Endothelial cell (in vitro differentiated cells): ENCODE measurements around the gene SNX24. TPM values are rescaled to one million over a fixed set of nuclear protein-coding genes. Genes with fewer than 3 reads are reported as not detected.

Experiments used
- DNase-seq: peaks from one replicate; pipeline ENCODE4 v3.0.0; 2021; ENCODE audit warnings: low spot score
- H3K27ac Mint-ChIP-seq: one replicate; pipeline ENCODE4 v1.8.0; 2021; ENCODE audit warnings: mixed read lengths, inconsistent platforms; ENCODE audit not compliant: unreplicated experiment
- H3K27me3 Mint-ChIP-seq: one replicate; pipeline ENCODE4 v1.8.0; 2021; ENCODE audit warnings: mild to moderate bottlenecking, moderate library complexity, mixed read lengths, inconsistent platforms; ENCODE audit not compliant: unreplicated experiment
- H3K36me3 Mint-ChIP-seq: one replicate; pipeline ENCODE4 v1.8.0; 2021; ENCODE audit warnings: mild to moderate bottlenecking, low read depth, mixed read lengths, inconsistent platforms; ENCODE audit not compliant: unreplicated experiment
- H3K4me1 Mint-ChIP-seq: one replicate; pipeline ENCODE4 v1.8.0; 2021; ENCODE audit warnings: mild to moderate bottlenecking, mixed read lengths, inconsistent platforms; ENCODE audit not compliant: unreplicated experiment
- H3K4me3 Mint-ChIP-seq: one replicate; pipeline ENCODE4 v1.8.0; 2021; ENCODE audit warnings: mild to moderate bottlenecking, mixed read lengths, inconsistent platforms; ENCODE audit not compliant: unreplicated experiment
- H3K9me3 Mint-ChIP-seq: one replicate; pipeline ENCODE4 v1.8.0; 2021; ENCODE audit warnings: mixed read lengths, inconsistent platforms; ENCODE audit not compliant: unreplicated experiment
- CTCF ChIP-seq: fragments of 200-600 bp; sonication (generic); IDR thresholded peaks from one replicate; pipeline ENCODE4 v1.5.0; 2021; ENCODE audit warnings: antibody characterized with exemption; ENCODE audit not compliant: unreplicated experiment
- total RNA-seq: library from RNA; stranded (reverse); fragmentation: NEBNext Ultra II Directional; extraction: Animal tissue kit (Norgen Biotek cat#: 25700); gene quantifications from one replicate; pipeline ENCODE4 v1.2.1, GENCODE V29; 2021; ENCODE audit not compliant: unreplicated experiment

SNX24 gene
- total RNA-seq, 1 donor from 2014 or later, result 16.1 TPM

GRCh38 chr5:122924719-122925395 lies 79.4 kb downstream of the SNX24 start:
- no peak overlapping the region for H3K27ac Mint-ChIP-seq
- no peak for TF ChIP-seq CTCF
- H3K9me3 Mint-ChIP-seq, result no peaks in the 10 kb centered on the region
- no peak for DNase-seq
- H3K36me3 Mint-ChIP-seq, result no peaks in the 10 kb centered on the region
- peaks cover 9% of the 10 kb centered on the region for H3K4me1 Mint-ChIP-seq
- no peaks in the 10 kb centered on the region for H3K27me3 Mint-ChIP-seq
- no peak overlapping the region for H3K4me3 Mint-ChIP-seq

GRCh38 chr5:122929001-122929400 lies 83.6 kb downstream of the SNX24 start:
- Mint-ChIP-seq H3K4me3 (no peak overlapping the region), H3K4me1 (peaks cover 18% of the 10 kb centered on the region), H3K27me3 (no peaks in the 10 kb centered on the region), H3K36me3 (no peaks in the 10 kb centered on the region), H3K9me3 (no peaks in the 10 kb centered on the region), H3K27ac (no peak overlapping the region)
- no peak for DNase-seq
- no peak for TF ChIP-seq CTCF

- Mint-ChIP-seq H3K36me3 (no peaks in the 10 kb centered on the region), H3K27me3 (no peaks in the 10 kb centered on the region), H3K9me3 (no peaks in the 10 kb centered on the region), H3K27ac (no peak overlapping the region), H3K4me3 (no peak overlapping the region), H3K4me1 (peaks cover 22% of the 10 kb centered on the region)
- TF ChIP-seq CTCF, result no peak
- no peak for DNase-seq
These were observed 84.6 kb downstream of the SNX24 start for GRCh38 chr5:122929980-122930379.

- Mint-ChIP-seq H3K27ac (no peak overlapping the region), H3K27me3 (no peaks in the 10 kb centered on the region)
These were observed 88.5 kb downstream of the SNX24 start for GRCh38 chr5:122933956-122934355.

More at GRCh38 chr5:122933956-122934355, 88.5 kb downstream of the SNX24 start:
- Mint-ChIP-seq H3K4me1 (peaks cover 21% of the 10 kb centered on the region), H3K36me3 (no peaks in the 10 kb centered on the region), H3K9me3 (no peaks in the 10 kb centered on the region), H3K4me3 (no peak overlapping the region)
- DNase-seq, result no peak
- TF ChIP-seq CTCF, result no peak
